Neural progenitor cell (in vitro differentiated cells): ENCODE results near the gene PHETA1. TPM values are rescaled to one million over a fixed set of nuclear protein-coding genes. Genes with fewer than 3 reads are reported as not detected.

ENCODE experiments used
- DNase-seq: peaks from one replicate; pipeline ENCODE4 v3.0.0-alpha.2; 2016; ENCODE audit warnings: low spot score
- H2AFZ ChIP-seq: fragments of 200-600 bp; sonication (generic); replicated peaks from 2 replicates; pipeline ENCODE4 v1.6.1; 2016; ENCODE audit warnings: antibody characterized with exemption
- H3F3A ChIP-seq: fragments of 200-600 bp; sonication (generic); 2 replicates; pipeline ENCODE4 v1.6.1; 2016; ENCODE audit warnings: antibody characterized with exemption, low read depth
- H3K27ac ChIP-seq: fragments of 200-600 bp; sonication (generic); 2 replicates; pipeline ENCODE4 v1.5.1; 2016; ENCODE audit warnings: mild to moderate bottlenecking
- H3K27me3 ChIP-seq: fragments of 200-600 bp; sonication (generic); 2 replicates; pipeline ENCODE4 v1.6.1; 2016; ENCODE audit warnings: mild to moderate bottlenecking, moderate library complexity
- H3K36me3 ChIP-seq: fragments of 200-600 bp; sonication (generic); 2 replicates; pipeline ENCODE4 v1.5.1; 2016
- H3K4me1 ChIP-seq: fragments of 200-600 bp; sonication (generic); 2 replicates; pipeline ENCODE4 v1.6.1; 2016; ENCODE audit warnings: mixed run types
- H3K4me2 ChIP-seq: fragments of 200-600 bp; sonication (generic); 2 replicates; pipeline ENCODE4 v1.6.1; 2016
- H3K4me3 ChIP-seq: fragments of 200-600 bp; sonication (generic); 2 replicates; pipeline ENCODE4 v1.5.1; 2016
- H3K79me2 ChIP-seq: fragments of 200-600 bp; sonication (generic); 2 replicates; pipeline ENCODE4 v1.6.1; 2016; ENCODE audit warnings: low read depth
- H3K9ac ChIP-seq: fragments of 200-600 bp; sonication (generic); 2 replicates; pipeline ENCODE4 v1.6.1; 2016
- H3K9me3 ChIP-seq: fragments of 200-600 bp; sonication (generic); 2 replicates; pipeline ENCODE4 v1.5.1; 2016; ENCODE audit warnings: low read depth
- H4K20me1 ChIP-seq: fragments of 200-600 bp; sonication (generic); 2 replicates; pipeline ENCODE4 v1.6.1; 2016; ENCODE audit warnings: low read depth
- H3K27ac Mint-ChIP-seq: 3 replicates; pipeline ENCODE4 v1.8.0; 2021; ENCODE audit warnings: mixed read lengths
- H3K27me3 Mint-ChIP-seq: 2 replicates; pipeline ENCODE4 v1.8.0; 2022; ENCODE audit warnings: low read depth, mild to moderate bottlenecking, inconsistent platforms, moderate library complexity, mixed read lengths; ENCODE audit not compliant: insufficient read depth
- H3K36me3 Mint-ChIP-seq: 3 replicates; pipeline ENCODE4 v1.8.0; 2021; ENCODE audit warnings: mixed read lengths
- H3K4me1 Mint-ChIP-seq: 3 replicates; pipeline ENCODE4 v1.8.0; 2021; ENCODE audit warnings: mixed read lengths
- H3K4me3 Mint-ChIP-seq: 3 replicates; pipeline ENCODE4 v1.8.0; 2021; ENCODE audit warnings: mild to moderate bottlenecking, moderate library complexity, mixed read lengths
- H3K9me3 Mint-ChIP-seq: 3 replicates; pipeline ENCODE4 v1.8.0; 2020; ENCODE audit warnings: mixed read lengths
- EZH2 ChIP-seq: fragments of 200-600 bp; sonication (generic); IDR thresholded peaks from 2 replicates; pipeline ENCODE4 v1.6.1; 2017; ENCODE audit warnings: antibody characterized with exemption, mild to moderate bottlenecking, moderate library complexity
- EZH2phosphoT487 ChIP-seq: fragments of 200-600 bp; sonication (generic); IDR thresholded peaks from 2 replicates; pipeline ENCODE4 v1.6.1; 2017; ENCODE audit warnings: antibody characterized with exemption
- total RNA-seq: library from RNA; depleted of rRNA; stranded (reverse); fragments of >200 nt; gene quantifications from 2 replicates; pipeline ENCODE4 v1.2.3, GENCODE V29; 2015; ENCODE audit warnings: low replicate concordance
- TF ChIP-seq, protein P1 (sequence below): fragments of 200-600 bp; sonication (generic); IDR thresholded peaks from 2 replicates; pipeline ENCODE4 v1.5.1; 2017; ENCODE audit warnings: antibody characterized with exemption, mild to moderate bottlenecking

Gene PHETA1
- total RNA-seq, 1 donor from 2014 or later = 1.5 TPM

DNA sequence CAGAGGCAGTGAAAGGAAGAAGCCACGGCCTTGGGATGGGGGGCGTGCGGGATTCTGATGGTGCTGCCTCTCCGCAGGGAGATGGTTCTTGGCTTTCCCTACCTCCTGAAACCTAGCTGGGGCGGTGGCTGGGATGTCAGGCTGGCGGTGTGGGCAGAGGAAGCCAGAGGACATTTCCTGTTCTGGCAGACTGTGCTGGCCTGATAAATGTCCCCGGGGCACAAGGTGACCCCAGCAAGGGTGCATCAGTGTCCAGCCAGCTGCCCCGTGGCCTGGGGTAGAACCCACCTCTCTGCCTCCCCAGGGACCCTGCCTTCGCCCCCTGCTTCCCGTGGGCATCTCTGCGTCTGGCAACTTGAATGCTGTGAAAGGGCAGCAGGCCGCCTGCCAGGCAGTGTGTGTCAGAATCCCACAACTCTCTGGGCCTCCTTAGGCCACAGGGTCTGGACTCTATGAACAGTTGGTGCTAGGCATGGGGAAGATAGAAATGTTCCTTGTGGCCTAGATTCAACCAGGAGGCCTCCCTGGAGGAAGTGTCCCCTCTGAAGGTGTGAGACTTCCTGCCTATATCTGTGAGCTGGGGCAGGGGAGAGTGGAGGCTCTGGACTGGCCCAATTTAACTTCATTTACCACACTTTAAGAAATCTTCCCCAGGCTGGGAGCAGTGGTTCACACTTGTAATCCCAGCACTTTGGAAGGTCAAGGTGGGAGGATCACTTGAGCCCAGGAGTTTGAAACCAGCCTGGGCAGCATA, 41.7 kb upstream of the PHETA1 start:
- peaks cover 28% of the 10 kb centered on the region for H3F3A ChIP-seq
- DNase-seq = no peak
- no peaks in the 10 kb centered on the region for H3K36me3 ChIP-seq
- no peak overlapping the region for H3K4me3 Mint-ChIP-seq
- H3K4me1 ChIP-seq = peaks cover 33% of the 10 kb centered on the region
- H3K4me3 ChIP-seq = no peak overlapping the region
- peaks cover 49% of the 10 kb centered on the region for H3K4me1 Mint-ChIP-seq
- no peaks in the 10 kb centered on the region for H3K9me3 Mint-ChIP-seq
- peaks cover 20% of the 10 kb centered on the region for H4K20me1 ChIP-seq
- no peaks in the 10 kb centered on the region for H3K9me3 ChIP-seq
- H3K27me3 Mint-ChIP-seq = peaks cover 4% of the 10 kb centered on the region
- no peaks in the 10 kb centered on the region for H3K36me3 Mint-ChIP-seq
- no peak overlapping the region for H3K27ac Mint-ChIP-seq
- H3K27me3 ChIP-seq = peaks cover 14% of the 10 kb centered on the region
- H3K4me2 ChIP-seq = no peak overlapping the region
- H3K79me2 ChIP-seq = peaks cover 17% of the 10 kb centered on the region
- no peak for TF ChIP-seq EZH2
- TF ChIP-seq EZH2phosphoT487 = no peak
- TF ChIP-seq, protein P1, sequence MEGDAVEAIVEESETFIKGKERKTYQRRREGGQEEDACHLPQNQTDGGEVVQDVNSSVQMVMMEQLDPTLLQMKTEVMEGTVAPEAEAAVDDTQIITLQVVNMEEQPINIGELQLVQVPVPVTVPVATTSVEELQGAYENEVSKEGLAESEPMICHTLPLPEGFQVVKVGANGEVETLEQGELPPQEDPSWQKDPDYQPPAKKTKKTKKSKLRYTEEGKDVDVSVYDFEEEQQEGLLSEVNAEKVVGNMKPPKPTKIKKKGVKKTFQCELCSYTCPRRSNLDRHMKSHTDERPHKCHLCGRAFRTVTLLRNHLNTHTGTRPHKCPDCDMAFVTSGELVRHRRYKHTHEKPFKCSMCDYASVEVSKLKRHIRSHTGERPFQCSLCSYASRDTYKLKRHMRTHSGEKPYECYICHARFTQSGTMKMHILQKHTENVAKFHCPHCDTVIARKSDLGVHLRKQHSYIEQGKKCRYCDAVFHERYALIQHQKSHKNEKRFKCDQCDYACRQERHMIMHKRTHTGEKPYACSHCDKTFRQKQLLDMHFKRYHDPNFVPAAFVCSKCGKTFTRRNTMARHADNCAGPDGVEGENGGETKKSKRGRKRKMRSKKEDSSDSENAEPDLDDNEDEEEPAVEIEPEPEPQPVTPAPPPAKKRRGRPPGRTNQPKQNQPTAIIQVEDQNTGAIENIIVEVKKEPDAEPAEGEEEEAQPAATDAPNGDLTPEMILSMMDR = no peak
- H2AFZ ChIP-seq = no peak overlapping the region
- no peak overlapping the region for H3K9ac ChIP-seq
- no peak overlapping the region for H3K27ac ChIP-seq

DNA sequence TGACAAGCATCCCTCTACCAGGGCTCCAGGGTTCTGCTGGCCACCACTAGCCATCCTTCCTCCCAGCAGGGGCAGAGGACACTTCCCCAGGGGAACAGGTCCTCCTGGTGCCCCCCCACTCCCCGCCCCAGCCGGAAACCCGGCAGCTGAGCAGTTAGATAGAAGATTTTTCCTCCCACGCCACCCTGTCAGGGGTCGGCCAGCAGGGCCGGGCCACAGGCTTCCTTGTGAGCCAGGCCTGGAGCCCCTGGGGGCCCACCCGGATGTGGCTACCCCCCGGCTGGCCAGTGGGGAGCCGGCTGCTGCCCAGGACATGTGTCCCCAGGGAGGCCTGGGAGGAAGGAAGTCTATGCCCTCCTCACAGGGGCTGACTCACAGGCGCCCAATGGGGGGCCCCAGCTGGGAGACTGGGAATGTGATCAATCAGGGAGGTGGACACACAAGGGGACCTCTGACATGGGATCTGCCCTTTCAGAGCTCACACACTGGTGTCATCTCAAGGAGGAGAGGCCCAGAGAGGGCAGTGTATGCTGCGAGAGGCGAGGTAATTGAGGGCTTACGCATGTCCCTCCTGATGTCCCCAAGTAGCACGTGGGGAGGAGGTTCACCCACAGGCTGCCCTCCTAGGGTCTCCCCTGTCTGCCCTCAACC, 41.0 kb upstream of the PHETA1 start:
- Mint-ChIP-seq H3K9me3 (no peaks in the 10 kb centered on the region), H3K36me3 (no peaks in the 10 kb centered on the region), H3K27ac (no peak overlapping the region), H3K4me1 (peaks cover 45% of the 10 kb centered on the region), H3K4me3 (no peak overlapping the region), H3K27me3 (peaks cover 4% of the 10 kb centered on the region)
- Histone ChIP-seq H3K27ac (no peak overlapping the region), H3K9ac (no peak overlapping the region), H3K4me1 (peaks cover 33% of the 10 kb centered on the region), H3K9me3 (no peaks in the 10 kb centered on the region), H3K4me3 (no peak overlapping the region), H3F3A (peaks cover 28% of the 10 kb centered on the region), H3K4me2 (no peak overlapping the region), H3K36me3 (no peaks in the 10 kb centered on the region), H2AFZ (no peak overlapping the region), H4K20me1 (peaks cover 20% of the 10 kb centered on the region), H3K79me2 (peaks cover 16% of the 10 kb centered on the region), H3K27me3 (peaks cover 17% of the 10 kb centered on the region)
- DNase-seq = peak; percentile 35
- TF ChIP-seq, protein P1 = no peak
- TF ChIP-seq EZH2 (no peak), EZH2phosphoT487 (no peak)

DNA sequence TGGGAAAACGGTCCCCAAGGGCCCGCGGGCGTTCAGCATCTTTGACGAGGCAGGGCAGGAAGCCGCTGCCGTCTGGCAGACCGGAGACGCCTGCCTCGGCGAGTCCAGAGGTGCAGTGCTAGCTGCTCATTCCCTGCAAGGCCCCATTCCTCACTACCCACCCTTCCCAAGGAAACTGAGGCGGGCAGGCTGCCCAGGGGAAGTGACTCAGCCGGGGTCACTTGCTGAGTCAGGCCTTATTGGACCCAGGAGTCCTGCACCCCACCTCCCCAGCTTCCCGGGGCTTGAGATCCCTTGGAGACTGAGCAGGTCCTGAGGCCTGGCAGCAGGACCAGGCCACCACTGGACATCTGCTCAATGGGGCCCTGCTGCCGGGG, 40.5 kb upstream of the PHETA1 start:
- H3K4me1 Mint-ChIP-seq = peaks cover 49% of the 10 kb centered on the region
- H3K4me3 ChIP-seq = no peak overlapping the region
- no peak overlapping the region for H3K4me3 Mint-ChIP-seq
- no peak overlapping the region for H3K27ac ChIP-seq
- peaks cover 20% of the 10 kb centered on the region for H4K20me1 ChIP-seq
- peaks cover 33% of the 10 kb centered on the region for H3K4me1 ChIP-seq
- DNase-seq = no peak
- peaks cover 23% of the 10 kb centered on the region for H3K27me3 ChIP-seq
- H3K27me3 Mint-ChIP-seq = peaks cover 4% of the 10 kb centered on the region
- no peaks in the 10 kb centered on the region for H3K36me3 Mint-ChIP-seq
- H3K9me3 Mint-ChIP-seq = no peaks in the 10 kb centered on the region
- H3K9me3 ChIP-seq = no peaks in the 10 kb centered on the region
- H3K27ac Mint-ChIP-seq = no peak overlapping the region
- no peaks in the 10 kb centered on the region for H3K36me3 ChIP-seq
- peaks cover 11% of the 10 kb centered on the region for H3K79me2 ChIP-seq
- no peak overlapping the region for H3K9ac ChIP-seq
- H3K4me2 ChIP-seq = no peak overlapping the region
- H3F3A ChIP-seq = peaks cover 33% of the 10 kb centered on the region
- H2AFZ ChIP-seq = no peak overlapping the region
- TF ChIP-seq, protein P1 = no peak
- no peak for TF ChIP-seq EZH2
- TF ChIP-seq EZH2phosphoT487 = no peak
